ENCODE results near the gene TMEM234.

TMEM234 gene

DNA sequence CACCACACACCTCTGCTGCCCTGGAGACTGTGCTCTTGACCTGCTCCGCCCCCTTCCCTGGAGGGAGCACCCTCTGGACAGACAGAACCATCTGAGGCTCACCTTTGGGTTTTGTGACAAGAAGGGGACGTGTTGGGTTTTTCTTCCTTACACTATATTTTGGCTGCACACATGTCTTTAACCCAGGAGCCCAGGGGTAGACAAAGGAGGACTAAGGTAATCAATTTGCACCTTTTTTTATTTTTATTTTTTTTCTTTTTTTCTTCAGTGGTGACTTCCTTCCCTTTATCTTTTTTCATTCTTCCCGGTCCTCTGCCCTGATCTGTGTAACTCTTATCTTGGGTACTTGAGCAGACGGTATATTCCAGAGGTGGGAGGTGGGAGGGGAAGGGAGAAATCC lies 51.2 kb downstream of the TMEM234 start:
- H3K36me3 ChIP-seq (ENCODE audit: control insufficient read depth, insufficient read depth, low read length) = peaks cover 83% of the 10 kb centered on the region
- no peak overlapping the region for H3K4me3 ChIP-seq (ENCODE audit: extremely low read depth, insufficient read depth, low read length, poor library complexity, severe bottlenecking)
- no peaks in the 10 kb centered on the region for H3K9me3 ChIP-seq (ENCODE audit: control insufficient read depth, low read length)
- no peak overlapping the region for H3K27ac ChIP-seq (ENCODE audit: low read depth, low read length, severe bottlenecking)
- peaks cover 9% of the 10 kb centered on the region for H3K4me1 ChIP-seq (ENCODE audit: control insufficient read depth, insufficient read depth, low read length, poor library complexity, severe bottlenecking)
- WGBS, 2 experiments (ENCODE audit: insufficient coverage in 2 of 2) = no CpG with 5 or more reads among the region's 4 CpGs

Data from mesodermal cell (in vitro differentiated cells).